ENCODE measurements around the gene SLC12A7. TPM values are rescaled to one million over a fixed set of nuclear protein-coding genes. Genes with fewer than 3 reads are reported as not detected.

Gene SLC12A7
- total RNA-seq, 6 experiments from 2014 or later, result 38.9 to 65.2 (median 53.3) TPM

DNA sequence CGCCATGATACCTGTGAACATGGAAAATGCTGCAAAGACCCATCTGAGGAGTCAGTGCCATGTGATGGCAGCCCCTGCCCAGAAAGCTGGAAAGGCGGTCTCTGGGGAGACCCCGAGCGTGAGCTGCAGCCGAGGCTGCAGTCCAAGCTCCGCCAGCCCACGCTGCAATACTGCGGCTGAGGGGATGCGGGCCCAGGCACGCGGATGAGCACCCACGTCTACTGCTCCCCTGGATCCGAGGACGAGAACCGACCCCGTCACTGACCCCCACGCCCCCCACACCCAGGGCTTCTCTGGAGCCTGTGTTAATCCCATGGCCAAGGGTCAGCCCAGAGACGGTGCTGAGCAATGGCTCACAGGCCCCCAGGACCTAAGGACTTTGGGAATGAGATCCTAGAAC lies 32.4 kb downstream of the SLC12A7 start:
- ATAC-seq (no peak), DNase-seq (no peak)
- intact Hi-C loops (cut with DNase I), result no loop called here
- no peak for TF ChIP-seq POLR2A (IDR thresholded peaks at IDR 0.05)
- TF ChIP-seq, protein P1, sequence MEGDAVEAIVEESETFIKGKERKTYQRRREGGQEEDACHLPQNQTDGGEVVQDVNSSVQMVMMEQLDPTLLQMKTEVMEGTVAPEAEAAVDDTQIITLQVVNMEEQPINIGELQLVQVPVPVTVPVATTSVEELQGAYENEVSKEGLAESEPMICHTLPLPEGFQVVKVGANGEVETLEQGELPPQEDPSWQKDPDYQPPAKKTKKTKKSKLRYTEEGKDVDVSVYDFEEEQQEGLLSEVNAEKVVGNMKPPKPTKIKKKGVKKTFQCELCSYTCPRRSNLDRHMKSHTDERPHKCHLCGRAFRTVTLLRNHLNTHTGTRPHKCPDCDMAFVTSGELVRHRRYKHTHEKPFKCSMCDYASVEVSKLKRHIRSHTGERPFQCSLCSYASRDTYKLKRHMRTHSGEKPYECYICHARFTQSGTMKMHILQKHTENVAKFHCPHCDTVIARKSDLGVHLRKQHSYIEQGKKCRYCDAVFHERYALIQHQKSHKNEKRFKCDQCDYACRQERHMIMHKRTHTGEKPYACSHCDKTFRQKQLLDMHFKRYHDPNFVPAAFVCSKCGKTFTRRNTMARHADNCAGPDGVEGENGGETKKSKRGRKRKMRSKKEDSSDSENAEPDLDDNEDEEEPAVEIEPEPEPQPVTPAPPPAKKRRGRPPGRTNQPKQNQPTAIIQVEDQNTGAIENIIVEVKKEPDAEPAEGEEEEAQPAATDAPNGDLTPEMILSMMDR (IDR thresholded peaks at IDR 0.05), result no peak
- H3K4me1 ChIP-seq, result no peaks in the 10 kb centered on the region
- WGBS (ENCODE audit: insufficient coverage, low coverage, low lambda C conversion rate, missing lambda C conversion rate), result no CpG with 5 or more reads among the region's 18 CpGs
- no peaks in the 10 kb centered on the region for H3K9me3 ChIP-seq
- H3K27me3 ChIP-seq, result no peaks in the 10 kb centered on the region
- H3K27ac ChIP-seq, result no peak overlapping the region
- peaks cover 0 to 79% (median 39%) of the 10 kb centered on the region in 4 donors for H3K36me3 ChIP-seq
- H3K4me3 ChIP-seq, result no peak overlapping the region

GRCh38 chr5:1078851-1079250 lies 33.0 kb downstream of the SLC12A7 start:
- ATAC-seq (no peak), DNase-seq (no peak)
- no peaks in the 10 kb centered on the region for H3K4me1 ChIP-seq
- no peak overlapping the region for H3K27ac ChIP-seq
- no peaks in the 10 kb centered on the region for H3K27me3 ChIP-seq
- intact Hi-C loops (cut with DNase I), result no loop called here
- H3K9me3 ChIP-seq, result no peaks in the 10 kb centered on the region
- 93% methylated on average over 8 of the region's 23 CpGs for WGBS (ENCODE audit: insufficient coverage, low coverage, low lambda C conversion rate, missing lambda C conversion rate)
- no peak overlapping the region for H3K4me3 ChIP-seq
- H3K36me3 ChIP-seq, result peaks cover 0 to 79% (median 39%) of the 10 kb centered on the region in 4 donors
- TF ChIP-seq, protein P1 (IDR thresholded peaks at IDR 0.05), result no peak
- TF ChIP-seq POLR2A (IDR thresholded peaks at IDR 0.05), result no peak

GRCh38 chr5:1078206-1078605 lies 33.7 kb downstream of the SLC12A7 start:
- Histone ChIP-seq H3K4me3 (no peak overlapping the region), H3K27ac (no peak overlapping the region), H3K36me3 (peaks cover 0 to 79% (median 39%) of the 10 kb centered on the region in 4 donors), H3K9me3 (no peaks in the 10 kb centered on the region), H3K27me3 (no peaks in the 10 kb centered on the region), H3K4me1 (no peaks in the 10 kb centered on the region)
- DNase-seq, result no peak
- ATAC-seq, result no peak
- intact Hi-C loops (cut with DNase I), result no loop called here
- TF ChIP-seq, protein P1 (IDR thresholded peaks at IDR 0.05), result no peak
- no peak for TF ChIP-seq POLR2A (IDR thresholded peaks at IDR 0.05)
- WGBS (ENCODE audit: insufficient coverage, low coverage, low lambda C conversion rate, missing lambda C conversion rate), result no CpG with 5 or more reads among the region's 13 CpGs

GRCh38 chr5:1077491-1078020 lies 34.3 kb downstream of the SLC12A7 start:
- peaks cover 0 to 77% (median 38%) of the 10 kb centered on the region in 4 donors for H3K36me3 ChIP-seq
- no peak for DNase-seq
- WGBS (ENCODE audit: insufficient coverage, low coverage, low lambda C conversion rate, missing lambda C conversion rate), result no CpG with 5 or more reads among the region's 27 CpGs
- TF ChIP-seq POLR2A (IDR thresholded peaks at IDR 0.05), result no peak
- TF ChIP-seq, protein P1 (IDR thresholded peaks at IDR 0.05), result no peak
- H3K27ac ChIP-seq, result no peak overlapping the region
- H3K9me3 ChIP-seq, result no peaks in the 10 kb centered on the region
- no peak overlapping the region for H3K4me3 ChIP-seq
- H3K27me3 ChIP-seq, result no peaks in the 10 kb centered on the region
- no peak for ATAC-seq
- intact Hi-C loops (cut with DNase I), result no loop called here
- no peaks in the 10 kb centered on the region for H3K4me1 ChIP-seq

DNA sequence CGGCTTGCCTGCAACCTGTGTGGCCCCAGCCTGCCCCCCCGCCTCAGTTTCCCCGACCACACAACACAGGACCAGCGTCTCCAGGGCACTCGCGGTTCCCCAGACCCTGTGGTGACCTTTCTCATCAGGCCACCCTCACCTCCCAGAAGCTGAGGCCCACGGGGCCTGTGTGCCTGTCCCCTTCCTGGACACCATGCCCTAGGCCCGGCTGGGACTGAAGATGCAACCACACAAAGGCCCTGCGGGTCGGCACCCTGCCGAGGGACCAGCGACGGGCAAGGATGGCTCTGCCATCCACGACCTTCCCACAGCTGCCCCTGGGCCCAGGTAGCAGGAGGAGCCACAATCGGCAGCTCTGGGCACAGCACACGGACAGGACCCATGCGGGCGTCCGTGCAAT lies 34.8 kb downstream of the SLC12A7 start:
- H3K36me3 ChIP-seq, result peaks cover 0 to 77% (median 38%) of the 10 kb centered on the region in 4 donors
- no peak overlapping the region for H3K4me3 ChIP-seq
- H3K27ac ChIP-seq, result no peak overlapping the region
- no CpG with 5 or more reads among the region's 19 CpGs for WGBS (ENCODE audit: insufficient coverage, low coverage, low lambda C conversion rate, missing lambda C conversion rate)
- TF ChIP-seq, protein P1 (IDR thresholded peaks at IDR 0.05), result no peak
- no peak for TF ChIP-seq POLR2A (IDR thresholded peaks at IDR 0.05)
- H3K4me1 ChIP-seq, result no peaks in the 10 kb centered on the region
- ATAC-seq (no peak), DNase-seq (no peak)
- no peaks in the 10 kb centered on the region for H3K9me3 ChIP-seq
- H3K27me3 ChIP-seq, result no peaks in the 10 kb centered on the region
- intact Hi-C loops (cut with DNase I), result no loop called here

All from right lobe of liver (tissue), 6 donors.